HUES6 (cell line): ENCODE data around the gene ANKH.
"Not testable (repeated sequence)": the region's sequence is repeated elsewhere in the genome, so short reads cannot be mapped to it uniquely, and the experiment has no call there.

ENCODE experiments used
- H3K27ac ChIP-seq: 2 replicates; pipeline ENCODE4 v1.7.0; 2013; ENCODE audit warnings: low read depth, mild to moderate bottlenecking, low read length, inconsistent platforms
- H3K27me3 ChIP-seq: 2 replicates; pipeline ENCODE4 v1.6.1; 2013; ENCODE audit warnings: low read length; ENCODE audit not compliant: control insufficient read depth, insufficient read depth
- H3K36me3 ChIP-seq: 2 replicates; pipeline ENCODE4 v1.6.1; 2013; ENCODE audit warnings: low read length; ENCODE audit not compliant: control insufficient read depth, insufficient read depth
- H3K4me1 ChIP-seq: 2 replicates; pipeline ENCODE4 v1.6.1; 2013; ENCODE audit warnings: low read length; ENCODE audit not compliant: control insufficient read depth, insufficient read depth
- H3K4me3 ChIP-seq: 2 replicates; pipeline ENCODE4 v1.5.1; 2013; ENCODE audit warnings: low read depth, low read length
- H3K9ac ChIP-seq: one replicate; pipeline ENCODE4 v1.6.1; 2013; ENCODE audit warnings: mild to moderate bottlenecking, low read length
- H3K9me3 ChIP-seq: 2 replicates; pipeline ENCODE4 v1.6.1; 2013; ENCODE audit warnings: low read depth, low read length; ENCODE audit not compliant: control insufficient read depth, insufficient read depth

The ANKH gene

GRCh38 chr5:14840624-14841023 is 31.0 kb downstream of the ANKH start:
- no peak overlapping the region for H3K4me3 ChIP-seq
- H3K27ac ChIP-seq, result no peak overlapping the region
- H3K27me3 ChIP-seq, result no peaks in the 10 kb centered on the region
- H3K36me3 ChIP-seq, result no peaks in the 10 kb centered on the region
- H3K9ac ChIP-seq, result no peak overlapping the region
- no peaks in the 10 kb centered on the region for H3K4me1 ChIP-seq
- H3K9me3 ChIP-seq, result no peaks in the 10 kb centered on the region

GRCh38 chr5:14838396-14839319 is 32.9 kb downstream of the ANKH start:
- no peak overlapping the region for H3K4me3 ChIP-seq
- no peaks in the 10 kb centered on the region for H3K9me3 ChIP-seq
- H3K4me1 ChIP-seq, result no peaks in the 10 kb centered on the region
- H3K9ac ChIP-seq, result no peak overlapping the region
- H3K27ac ChIP-seq, result no peak overlapping the region
- no peaks in the 10 kb centered on the region for H3K27me3 ChIP-seq
- no peaks in the 10 kb centered on the region for H3K36me3 ChIP-seq

GRCh38 chr5:14837423-14838122 is 34.0 kb downstream of the ANKH start:
- H3K9me3 ChIP-seq, H3K9ac ChIP-seq, H3K27ac ChIP-seq, H3K4me3 ChIP-seq, H3K36me3 ChIP-seq, H3K27me3 ChIP-seq, H3K4me1 ChIP-seq: not testable (repeated sequence)

- H3K27me3 ChIP-seq, result no peaks in the 10 kb centered on the region
- no peak overlapping the region for H3K27ac ChIP-seq
- H3K36me3 ChIP-seq, result no peaks in the 10 kb centered on the region
- H3K4me1 ChIP-seq, result no peaks in the 10 kb centered on the region
- no peaks in the 10 kb centered on the region for H3K9me3 ChIP-seq
- H3K4me3 ChIP-seq, result no peak overlapping the region
- no peak overlapping the region for H3K9ac ChIP-seq
Observed at GRCh38 chr5:14834584-14835550, 36.7 kb downstream of the ANKH start.

DNA sequence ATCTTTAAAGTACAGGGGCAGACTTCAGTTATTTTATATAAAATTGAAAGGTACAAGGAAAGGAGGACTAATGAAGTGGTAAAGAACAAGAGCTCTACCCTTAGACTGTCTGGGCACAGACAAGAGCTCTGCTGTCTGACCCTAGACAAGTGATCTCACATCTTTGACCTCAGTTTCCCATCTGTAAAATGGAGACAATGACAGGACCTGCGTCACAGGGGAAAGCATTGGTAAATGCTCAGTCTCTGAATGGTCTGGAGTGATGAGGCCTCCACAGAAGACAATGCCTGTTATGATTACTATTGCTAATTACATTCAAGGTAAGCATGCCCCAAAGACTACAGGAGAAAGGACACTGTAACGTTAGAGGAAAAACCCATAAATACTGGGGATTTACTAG is 37.5 kb downstream of the ANKH start:
- no peak overlapping the region for H3K27ac ChIP-seq
- H3K36me3 ChIP-seq, result no peaks in the 10 kb centered on the region
- H3K9me3 ChIP-seq, result no peaks in the 10 kb centered on the region
- H3K4me3 ChIP-seq, result no peak overlapping the region
- no peak overlapping the region for H3K9ac ChIP-seq
- H3K27me3 ChIP-seq, result no peaks in the 10 kb centered on the region
- H3K4me1 ChIP-seq, result no peaks in the 10 kb centered on the region

- no peaks in the 10 kb centered on the region for H3K9me3 ChIP-seq
- no peaks in the 10 kb centered on the region for H3K36me3 ChIP-seq
- H3K4me3 ChIP-seq, result no peak overlapping the region
- H3K9ac ChIP-seq, result no peak overlapping the region
- no peaks in the 10 kb centered on the region for H3K27me3 ChIP-seq
- H3K4me1 ChIP-seq, result no peaks in the 10 kb centered on the region
- H3K27ac ChIP-seq, result no peak overlapping the region
Observed at GRCh38 chr5:14831006-14831338, 40.6 kb downstream of the ANKH start.

DNA sequence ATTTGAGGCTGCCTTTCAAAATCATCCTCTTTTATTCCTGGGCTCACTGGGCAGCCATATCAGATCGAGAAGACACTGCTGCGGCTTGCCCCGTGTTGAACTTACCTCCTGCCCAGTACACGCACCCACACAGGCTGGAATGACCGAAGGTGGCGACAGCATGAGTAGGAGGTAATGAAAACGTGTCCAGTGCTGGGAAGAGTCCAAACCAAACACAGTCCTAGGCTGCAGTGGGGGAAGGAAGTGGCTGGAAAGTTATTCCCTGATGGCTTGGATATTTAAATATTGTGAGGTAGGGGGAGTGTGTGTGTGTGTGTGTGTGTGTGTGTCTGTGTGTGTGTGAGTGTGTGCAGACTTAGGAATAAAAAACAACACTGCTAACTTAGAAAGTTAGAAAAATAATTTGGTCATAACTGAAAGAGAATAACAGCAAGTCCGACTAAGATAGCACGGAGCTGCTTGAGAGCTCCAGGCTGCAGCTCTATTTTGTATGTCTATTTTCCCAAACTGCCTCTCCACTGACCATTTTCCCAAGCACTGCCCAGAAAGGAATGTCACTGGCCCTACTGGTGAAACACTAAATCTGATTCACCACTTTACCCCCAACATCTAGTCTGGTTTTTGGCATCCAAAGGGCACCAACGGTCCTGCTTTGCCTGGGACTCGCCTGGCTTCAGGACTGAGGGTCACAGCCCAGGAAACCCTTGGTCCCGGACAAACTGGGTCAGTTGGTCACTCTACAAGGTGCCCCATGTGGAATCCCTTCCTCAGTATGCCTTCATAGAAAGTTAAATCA is 41.2 kb downstream of the ANKH start:
- no peaks in the 10 kb centered on the region for H3K27me3 ChIP-seq
- no peak overlapping the region for H3K9ac ChIP-seq
- H3K9me3 ChIP-seq, result no peaks in the 10 kb centered on the region
- no peaks in the 10 kb centered on the region for H3K4me1 ChIP-seq
- H3K27ac ChIP-seq, result no peak overlapping the region
- H3K4me3 ChIP-seq, result no peak overlapping the region
- H3K36me3 ChIP-seq, result no peaks in the 10 kb centered on the region

- Histone ChIP-seq H3K4me1 (no peaks in the 10 kb centered on the region), H3K9ac (no peak overlapping the region), H3K4me3 (no peak overlapping the region), H3K36me3 (no peaks in the 10 kb centered on the region), H3K27ac (no peak overlapping the region), H3K9me3 (no peaks in the 10 kb centered on the region), H3K27me3 (no peaks in the 10 kb centered on the region)
Observed at GRCh38 chr5:14829396-14829795, 42.2 kb downstream of the ANKH start.

GRCh38 chr5:14826714-14827113 is 44.9 kb downstream of the ANKH start:
- Histone ChIP-seq H3K27me3 (no peaks in the 10 kb centered on the region), H3K9ac (no peak overlapping the region), H3K4me1 (no peaks in the 10 kb centered on the region), H3K27ac (no peak overlapping the region), H3K36me3 (no peaks in the 10 kb centered on the region), H3K9me3 (no peaks in the 10 kb centered on the region), H3K4me3 (no peak overlapping the region)

- H3K9me3 ChIP-seq, result no peaks in the 10 kb centered on the region
- no peaks in the 10 kb centered on the region for H3K27me3 ChIP-seq
- H3K36me3 ChIP-seq, result no peaks in the 10 kb centered on the region
- H3K4me3 ChIP-seq, result no peak overlapping the region
- no peak overlapping the region for H3K9ac ChIP-seq
- no peak overlapping the region for H3K27ac ChIP-seq
- H3K4me1 ChIP-seq, result no peaks in the 10 kb centered on the region
Observed at GRCh38 chr5:14825977-14826376, 45.6 kb downstream of the ANKH start.
